GM12878 (cell line): Measurements from ENCODE around the gene SCP2.

ENCODE experiments used
- EGR1 ChIP-seq, 2 experiments: IDR thresholded peaks; 1 replicate in 1 of 2; 2 replicates in 1 of 2; pipeline ENCODE4 v1.6.1; 2011 to 2012; ENCODE audit warnings: low read depth in 2 of 2, low read length in 2 of 2, borderline replicate concordance in 1 of 2, mild to moderate bottlenecking in 1 of 2, moderate library complexity in 1 of 2
- EP300 ChIP-seq, 2 experiments: fragments of 150-350 bp in 1 of 2; IDR thresholded peaks; 2 replicates each; pipeline ENCODE4 v1.6.1; 2011 to 2012; ENCODE audit warnings: low read depth in 2 of 2, low read length in 2 of 2, borderline replicate concordance in 1 of 2, improper control_type of control experiment in 1 of 2, inconsistent platforms in 1 of 2; ENCODE audit not compliant: control insufficient read depth in 1 of 2
- FOS ChIP-seq: IDR thresholded peaks from 3 replicates; pipeline ENCODE4 v1.6.1; 2011; ENCODE audit warnings: borderline replicate concordance; ENCODE audit not compliant: insufficient read length; ENCODE audit errors: extremely low read depth
- MYB ChIP-seq: fragments of 150-350 bp; IDR thresholded peaks from 2 replicates; pipeline ENCODE4 v1.6.1; 2014; ENCODE audit warnings: mild to moderate bottlenecking, low read depth, low read length, borderline replicate concordance
- RAD21 ChIP-seq: IDR thresholded peaks from 2 replicates; pipeline ENCODE4 v1.6.1; 2011; ENCODE audit warnings: mild to moderate bottlenecking, low read depth, low read length, moderate library complexity; ENCODE audit not compliant: insufficient read depth
- SIX5 ChIP-seq: IDR thresholded peaks from 2 replicates; pipeline ENCODE4 v1.6.1; 2011; ENCODE audit warnings: mild to moderate bottlenecking, low read depth, low read length, moderate library complexity; ENCODE audit not compliant: severe bottlenecking
- SUZ12 ChIP-seq: fragments of 200-600 bp; sonication (generic); IDR thresholded peaks from one replicate; pipeline ENCODE4 v1.6.1; 2018; ENCODE audit warnings: antibody characterized with exemption, mild to moderate bottlenecking; ENCODE audit not compliant: unreplicated experiment
- TBL1XR1 ChIP-seq: IDR thresholded peaks from 2 replicates; pipeline ENCODE4 v1.6.1; 2012; ENCODE audit warnings: low read depth, low read length, improper control_type of control experiment
- ZNF217 ChIP-seq: fragments of 450-650 bp; IDR thresholded peaks from 2 replicates; pipeline ENCODE4 v1.6.1; 2017; ENCODE audit warnings: antibody characterized with exemption, mild to moderate bottlenecking
- TF ChIP-seq, protein P1 (sequence below): IDR thresholded peaks from 2 replicates; pipeline ENCODE4 v1.6.1; 2012; ENCODE audit warnings: low read depth, low read length, improper control_type of control experiment
- TF ChIP-seq, protein P2 (sequence below), 3 experiments: IDR thresholded peaks in 2 of 3; conservative IDR thresholded peaks in 1 of 3; 2 replicates each; pipeline ENCODE4 v1.5.1; 2011; ENCODE audit warnings: low read depth in 3 of 3, low read length in 3 of 3, mild to moderate bottlenecking in 3 of 3, control low read depth in 2 of 3, moderate library complexity in 2 of 3, inconsistent platforms in 1 of 3, mixed read lengths in 1 of 3; ENCODE audit not compliant: control insufficient read depth in 2 of 3, insufficient read depth in 1 of 3; ENCODE audit errors: extremely low read depth in 1 of 3
- TF ChIP-seq, protein P3 (sequence below): IDR thresholded peaks from 2 replicates; pipeline ENCODE4 v1.6.1; 2011; ENCODE audit warnings: borderline replicate concordance, low read depth, mild to moderate bottlenecking, moderate library complexity, low read length; ENCODE audit not compliant: insufficient read depth, poor library complexity, severe bottlenecking

DNA sequence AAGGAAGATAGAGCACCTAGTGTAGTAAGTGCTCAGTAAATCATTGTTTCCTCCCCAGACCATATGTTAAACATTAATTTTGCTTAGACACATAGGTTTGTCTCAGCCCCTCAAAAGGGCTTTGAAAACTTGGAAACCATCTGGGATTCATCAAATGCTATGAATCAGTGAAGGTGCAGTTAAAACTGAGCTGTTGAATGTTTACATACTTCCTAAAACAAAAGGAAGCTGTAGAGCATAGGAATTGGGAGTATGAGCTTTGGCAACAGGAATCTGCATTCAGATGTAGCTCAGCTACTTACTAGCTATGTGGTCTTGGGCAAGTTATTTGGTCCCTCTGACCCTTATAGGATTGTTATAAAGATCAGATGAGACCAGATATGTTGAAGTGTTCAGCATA, 116.2 kb downstream of the SCP2 start:
- TF ChIP-seq, protein P1, sequence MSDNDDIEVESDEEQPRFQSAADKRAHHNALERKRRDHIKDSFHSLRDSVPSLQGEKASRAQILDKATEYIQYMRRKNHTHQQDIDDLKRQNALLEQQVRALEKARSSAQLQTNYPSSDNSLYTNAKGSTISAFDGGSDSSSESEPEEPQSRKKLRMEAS = no peak
- TF ChIP-seq RAD21 (no peak), TBL1XR1 (no peak), EGR1 (IDR thresholded peaks at IDR 0.05; ENCODE audit: borderline replicate concordance in 1 of 2, low read depth in 2 of 2, low read length in 2 of 2) (no peak), MYB (no peak), ZNF217 (no peak), FOS (no peak), SUZ12 (no peak), EP300 (IDR thresholded peaks at IDR 0.05; ENCODE audit: borderline replicate concordance in 1 of 2, control insufficient read depth in 1 of 2, low read depth in 2 of 2, low read length in 2 of 2) (no peak), SIX5 (no peak)
- TF ChIP-seq, protein P2, sequence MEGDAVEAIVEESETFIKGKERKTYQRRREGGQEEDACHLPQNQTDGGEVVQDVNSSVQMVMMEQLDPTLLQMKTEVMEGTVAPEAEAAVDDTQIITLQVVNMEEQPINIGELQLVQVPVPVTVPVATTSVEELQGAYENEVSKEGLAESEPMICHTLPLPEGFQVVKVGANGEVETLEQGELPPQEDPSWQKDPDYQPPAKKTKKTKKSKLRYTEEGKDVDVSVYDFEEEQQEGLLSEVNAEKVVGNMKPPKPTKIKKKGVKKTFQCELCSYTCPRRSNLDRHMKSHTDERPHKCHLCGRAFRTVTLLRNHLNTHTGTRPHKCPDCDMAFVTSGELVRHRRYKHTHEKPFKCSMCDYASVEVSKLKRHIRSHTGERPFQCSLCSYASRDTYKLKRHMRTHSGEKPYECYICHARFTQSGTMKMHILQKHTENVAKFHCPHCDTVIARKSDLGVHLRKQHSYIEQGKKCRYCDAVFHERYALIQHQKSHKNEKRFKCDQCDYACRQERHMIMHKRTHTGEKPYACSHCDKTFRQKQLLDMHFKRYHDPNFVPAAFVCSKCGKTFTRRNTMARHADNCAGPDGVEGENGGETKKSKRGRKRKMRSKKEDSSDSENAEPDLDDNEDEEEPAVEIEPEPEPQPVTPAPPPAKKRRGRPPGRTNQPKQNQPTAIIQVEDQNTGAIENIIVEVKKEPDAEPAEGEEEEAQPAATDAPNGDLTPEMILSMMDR (IDR thresholded peaks at IDR 0.05 in 2 of 3, conservative IDR thresholded peaks at IDR 0.05 in 1 of 3; ENCODE audit: control insufficient read depth in 2 of 3, extremely low read depth in 1 of 3, insufficient read depth in 1 of 3, low read depth in 3 of 3, low read length in 3 of 3) = no peak
- TF ChIP-seq, protein P3, sequence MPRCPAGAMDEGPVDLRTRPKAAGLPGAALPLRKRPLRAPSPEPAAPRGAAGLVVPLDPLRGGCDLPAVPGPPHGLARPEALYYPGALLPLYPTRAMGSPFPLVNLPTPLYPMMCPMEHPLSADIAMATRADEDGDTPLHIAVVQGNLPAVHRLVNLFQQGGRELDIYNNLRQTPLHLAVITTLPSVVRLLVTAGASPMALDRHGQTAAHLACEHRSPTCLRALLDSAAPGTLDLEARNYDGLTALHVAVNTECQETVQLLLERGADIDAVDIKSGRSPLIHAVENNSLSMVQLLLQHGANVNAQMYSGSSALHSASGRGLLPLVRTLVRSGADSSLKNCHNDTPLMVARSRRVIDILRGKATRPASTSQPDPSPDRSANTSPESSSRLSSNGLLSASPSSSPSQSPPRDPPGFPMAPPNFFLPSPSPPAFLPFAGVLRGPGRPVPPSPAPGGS = no peak
